NT2/D1 (cell line): ENCODE data around the gene TMOD4.

ENCODE experiments used
- DNase-seq: peaks from one replicate; pipeline ENCODE4 v3.0.0-alpha.2; 2011; ENCODE audit warnings: low read depth, low spot score
- H3K27me3 ChIP-seq: 2 replicates; pipeline ENCODE4 v1.6.0; 2011; ENCODE audit warnings: mild to moderate bottlenecking; ENCODE audit not compliant: insufficient read length, insufficient read depth
- H3K36me3 ChIP-seq: 2 replicates; pipeline ENCODE4 v1.6.1; 2011; ENCODE audit warnings: mild to moderate bottlenecking, low read length, mixed read lengths; ENCODE audit not compliant: insufficient read depth, insufficient read length
- H3K4me1 ChIP-seq: 2 replicates; pipeline ENCODE4 v1.5.1; 2011; ENCODE audit not compliant: insufficient read depth, insufficient read length
- H3K4me3 ChIP-seq: 2 replicates; pipeline ENCODE4 v1.5.1; 2011; ENCODE audit warnings: low read depth; ENCODE audit not compliant: insufficient read length
- H3K9ac ChIP-seq: 2 replicates; pipeline ENCODE4 v1.6.0; 2011; ENCODE audit warnings: low read depth; ENCODE audit not compliant: insufficient read length
- H3K9me3 ChIP-seq: 2 replicates; pipeline ENCODE4 v1.5.1; 2011; ENCODE audit warnings: mild to moderate bottlenecking, low read length; ENCODE audit not compliant: insufficient read depth
- SUZ12 ChIP-seq: IDR thresholded peaks from 2 replicates; pipeline ENCODE4 v1.6.1; 2011; ENCODE audit not compliant: insufficient read length, insufficient read depth; ENCODE audit errors: extremely low read depth
- YY1 ChIP-seq: IDR thresholded peaks from 2 replicates; pipeline ENCODE4 v1.6.1; 2011; ENCODE audit not compliant: insufficient read length, insufficient read depth
- ZNF274 ChIP-seq: IDR thresholded peaks from 2 replicates; pipeline ENCODE4 v1.6.1; 2011; ENCODE audit warnings: mild to moderate bottlenecking, low read depth, low read length

Gene TMOD4

DNA sequence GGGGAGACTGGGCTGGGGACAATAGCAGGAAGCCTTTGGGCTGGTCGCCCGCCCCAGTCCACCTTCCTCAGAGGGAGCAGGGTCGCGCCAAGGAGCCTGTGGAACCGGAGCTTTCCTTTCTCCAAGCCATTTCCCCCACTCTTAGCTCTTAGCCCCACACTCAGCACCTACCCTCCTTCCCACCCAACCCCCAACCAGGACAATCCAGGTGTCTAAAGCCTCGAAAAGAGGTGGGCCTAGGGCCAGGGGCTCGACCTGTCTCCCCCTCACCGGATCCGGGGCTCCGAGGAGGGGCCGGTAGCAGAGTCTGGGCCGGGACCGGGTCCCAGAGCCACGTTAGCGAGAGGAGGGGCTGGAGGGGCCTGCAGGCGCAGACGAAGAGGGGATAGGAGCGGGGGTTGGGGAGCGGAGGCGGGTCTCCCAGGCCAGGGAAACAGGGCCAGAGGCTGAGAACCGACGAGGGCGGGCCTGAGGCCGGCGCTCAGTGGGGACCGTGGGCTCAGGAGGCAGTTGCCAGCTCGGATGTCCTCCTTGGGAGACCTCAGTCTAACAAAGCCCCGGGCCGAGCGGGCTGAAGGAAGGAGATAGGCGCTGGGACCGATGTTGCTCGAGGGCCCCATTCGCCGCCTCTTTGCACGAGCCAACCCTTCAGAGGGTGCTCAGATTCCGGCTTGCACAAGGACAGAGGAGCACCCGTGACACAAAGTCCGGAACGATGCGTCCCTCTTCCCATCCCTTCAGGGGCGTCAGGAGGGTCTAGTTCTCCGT lies 30.3 kb downstream of the TMOD4 start:
- TF ChIP-seq SUZ12 (no peak), YY1 (no peak), ZNF274 (no peak)
- Histone ChIP-seq H3K9me3 (no peaks in the 10 kb centered on the region), H3K4me3 (peak overlapping the region; percentile 82), H3K36me3 (peaks cover 8% of the 10 kb centered on the region), H3K27me3 (peaks cover 10% of the 10 kb centered on the region), H3K9ac (peak overlapping the region; percentile 89), H3K4me1 (peaks cover 30% of the 10 kb centered on the region)
- no peak for DNase-seq

DNA sequence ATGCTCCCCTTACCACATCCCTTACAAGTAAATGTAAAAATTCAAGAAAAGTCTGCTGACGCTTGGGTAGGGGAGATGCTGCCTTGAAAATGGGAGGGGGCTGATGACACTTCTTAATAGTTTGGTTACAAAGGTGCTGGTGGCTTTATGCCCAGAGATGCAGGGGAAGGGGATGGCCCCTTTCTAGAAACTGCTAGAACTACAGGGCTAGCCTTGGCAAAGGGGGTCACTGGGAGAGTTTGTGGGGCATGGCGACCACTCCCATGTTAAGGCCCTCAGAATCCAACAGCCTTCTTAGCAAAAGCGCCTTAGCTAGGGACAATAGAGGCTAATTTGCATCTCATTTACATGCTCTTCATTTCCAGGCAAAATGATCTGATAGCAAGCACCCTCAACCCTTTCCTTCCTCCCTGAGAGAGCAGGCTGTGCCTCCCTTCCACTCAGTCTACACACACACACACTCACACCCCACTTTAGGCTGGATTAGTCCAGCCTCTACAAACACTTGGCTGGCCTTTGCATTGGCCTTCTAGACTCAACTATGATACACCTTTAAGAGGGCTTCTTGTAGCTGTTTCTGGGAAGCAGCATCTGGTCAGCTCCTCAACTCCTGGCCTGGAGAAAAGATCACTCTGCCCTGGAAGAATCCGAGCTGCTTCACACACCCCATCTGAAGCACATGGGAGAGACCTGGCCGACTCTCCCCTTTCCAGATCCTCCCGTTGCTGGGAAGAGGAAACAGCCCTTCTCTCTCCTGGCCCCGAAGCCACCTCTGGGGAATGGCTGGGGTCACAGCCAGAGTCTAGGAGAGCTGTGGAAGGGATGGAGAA lies 31.1 kb downstream of the TMOD4 start:
- peak overlapping the region; percentile 82 for H3K4me3 ChIP-seq
- DNase-seq: no peak
- peak overlapping the region; percentile 89 for H3K9ac ChIP-seq
- H3K36me3 ChIP-seq: peaks cover 15% of the 10 kb centered on the region
- peaks cover 30% of the 10 kb centered on the region for H3K4me1 ChIP-seq
- no peaks in the 10 kb centered on the region for H3K9me3 ChIP-seq
- peaks cover 10% of the 10 kb centered on the region for H3K27me3 ChIP-seq
- TF ChIP-seq YY1 (no peak), ZNF274 (no peak), SUZ12 (no peak)

DNA sequence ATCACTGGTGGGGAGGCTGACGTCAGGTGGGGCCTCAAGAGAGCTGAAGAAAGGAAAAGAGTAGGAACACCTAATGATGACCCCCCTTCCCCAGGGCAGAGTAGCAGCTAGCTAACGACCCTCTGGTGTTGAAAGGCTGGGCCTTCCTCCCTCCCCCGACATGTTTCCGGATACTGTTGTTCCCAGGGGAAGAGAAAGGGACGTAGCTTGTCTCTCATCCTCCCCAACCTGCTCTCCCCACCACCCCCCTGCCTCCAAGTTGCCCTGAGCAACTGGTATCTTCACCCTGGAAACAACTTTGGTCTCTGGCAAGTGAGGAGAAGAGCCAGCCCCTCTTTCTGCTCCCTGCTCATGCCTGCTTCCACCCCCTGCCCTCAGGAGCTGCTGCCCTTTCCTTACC lies 31.8 kb downstream of the TMOD4 start:
- H3K9me3 ChIP-seq: no peaks in the 10 kb centered on the region
- TF ChIP-seq SUZ12 (no peak), YY1 (no peak), ZNF274 (no peak)
- H3K4me3 ChIP-seq: no peak overlapping the region
- peaks cover 30% of the 10 kb centered on the region for H3K4me1 ChIP-seq
- DNase-seq: peak; percentile 75
- peaks cover 10% of the 10 kb centered on the region for H3K27me3 ChIP-seq
- H3K9ac ChIP-seq: no peak overlapping the region
- H3K36me3 ChIP-seq: peaks cover 22% of the 10 kb centered on the region

DNA sequence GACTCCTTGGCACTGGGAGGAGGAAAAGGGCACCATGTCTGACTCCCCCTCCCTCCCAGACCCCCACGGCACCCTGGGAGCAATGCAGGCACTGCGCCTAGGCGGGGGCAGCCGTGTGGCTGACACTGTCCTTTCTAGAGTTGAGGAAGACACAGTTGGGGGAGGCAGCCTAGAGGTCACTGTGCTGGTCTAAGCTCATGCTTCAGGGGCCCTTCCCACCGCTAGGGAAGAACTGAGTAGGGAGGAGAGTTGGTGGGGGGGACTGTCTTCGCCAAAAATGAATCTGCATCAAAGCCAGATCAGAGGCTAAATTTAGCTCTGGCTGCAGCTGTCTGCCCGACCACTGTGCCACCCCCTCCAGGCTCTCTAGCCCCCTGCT lies 32.7 kb downstream of the TMOD4 start:
- no peaks in the 10 kb centered on the region for H3K9me3 ChIP-seq
- peaks cover 32% of the 10 kb centered on the region for H3K4me1 ChIP-seq
- no peak for DNase-seq
- TF ChIP-seq SUZ12 (no peak), ZNF274 (no peak), YY1 (no peak)
- H3K36me3 ChIP-seq: peaks cover 28% of the 10 kb centered on the region
- no peak overlapping the region for H3K4me3 ChIP-seq
- H3K27me3 ChIP-seq: peaks cover 10% of the 10 kb centered on the region
- H3K9ac ChIP-seq: peak overlapping the region; percentile 12

DNA sequence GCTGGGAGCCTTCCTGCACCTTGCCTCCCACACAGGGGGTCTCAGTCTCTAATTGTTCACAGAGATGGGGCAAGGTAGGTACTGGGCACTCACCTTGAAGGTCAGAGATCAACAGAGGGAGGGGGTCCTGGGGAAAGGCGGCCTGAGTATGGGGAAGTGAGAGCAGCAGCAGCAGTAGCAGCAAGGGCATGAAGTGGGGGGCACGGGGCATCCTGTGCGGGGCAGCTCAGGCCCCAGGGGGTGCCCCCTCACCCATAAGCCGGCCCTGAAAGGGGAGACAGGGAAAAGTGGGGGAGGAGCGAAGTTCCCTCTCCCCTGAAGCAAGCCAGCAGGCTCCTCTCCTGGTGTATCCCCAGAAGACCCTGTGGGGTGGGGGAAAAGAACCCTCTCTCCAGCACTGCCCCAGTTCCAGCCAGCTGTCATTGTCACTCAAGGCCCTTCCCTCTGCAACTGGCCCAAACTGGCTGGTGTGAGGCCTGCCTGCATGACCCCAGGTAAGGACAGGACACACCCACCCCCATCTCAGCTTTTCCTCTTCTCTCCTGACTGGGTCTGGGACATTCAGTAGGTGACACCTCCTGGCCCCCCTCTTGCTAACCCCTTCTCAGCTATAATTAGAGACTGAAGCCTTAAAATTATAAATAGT lies 33.2 kb downstream of the TMOD4 start:
- DNase-seq: no peak
- H3K4me3 ChIP-seq: no peak overlapping the region
- peak overlapping the region; percentile 12 for H3K9ac ChIP-seq
- peaks cover 10% of the 10 kb centered on the region for H3K27me3 ChIP-seq
- TF ChIP-seq SUZ12: no peak
- TF ChIP-seq YY1: no peak
- no peak for TF ChIP-seq ZNF274
- peaks cover 32% of the 10 kb centered on the region for H3K36me3 ChIP-seq
- no peaks in the 10 kb centered on the region for H3K9me3 ChIP-seq
- peaks cover 35% of the 10 kb centered on the region for H3K4me1 ChIP-seq

DNA sequence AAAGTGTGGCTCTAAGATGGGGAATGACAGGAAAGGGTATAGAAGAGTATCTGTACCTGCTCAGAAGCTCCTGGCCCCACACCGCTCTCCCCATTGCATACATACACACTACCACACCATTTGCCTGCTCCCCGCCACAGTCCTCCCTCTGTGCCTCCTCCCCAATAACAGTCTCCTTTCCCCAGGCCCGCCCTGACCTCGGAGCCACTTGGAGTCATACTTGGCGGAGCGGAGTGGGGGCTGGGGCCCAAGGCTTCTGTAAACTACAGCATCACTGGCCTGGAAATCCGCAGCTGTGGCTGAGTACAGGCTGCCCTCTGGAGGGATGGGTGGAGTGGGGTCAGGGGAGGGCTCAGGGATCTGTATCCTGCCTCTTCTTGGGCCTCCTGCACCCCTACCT lies 38.0 kb downstream of the TMOD4 start:
- no peaks in the 10 kb centered on the region for H3K27me3 ChIP-seq
- H3K4me3 ChIP-seq: no peak overlapping the region
- H3K9ac ChIP-seq: no peak overlapping the region
- H3K4me1 ChIP-seq: peaks cover 17% of the 10 kb centered on the region
- DNase-seq: no peak
- H3K9me3 ChIP-seq: no peaks in the 10 kb centered on the region
- no peak for TF ChIP-seq ZNF274
- TF ChIP-seq SUZ12: no peak
- TF ChIP-seq YY1: no peak
- H3K36me3 ChIP-seq: peaks cover 68% of the 10 kb centered on the region
